Breast epithelium (tissue), 3 donors: ENCODE results near the gene GRIK3.

ENCODE experiments used
- CTCF ChIP-seq, 3 donors: fragments of 450-650 bp; IDR thresholded peaks; one replicate each; pipeline ENCODE4 v1.5.1; 2016 to 2017; ENCODE audit warnings: antibody characterized with exemption in 3 of 3, mild to moderate bottlenecking in 3 of 3, moderate library complexity in 3 of 3
- POLR2A ChIP-seq: fragments of 450-650 bp; IDR thresholded peaks from one replicate; pipeline ENCODE4 v1.6.1; 2016; ENCODE audit warnings: antibody characterized with exemption, mild to moderate bottlenecking, moderate library complexity
- POLR2AphosphoS5 ChIP-seq, 3 donors: sonication (generic); formaldehyde crosslinking; IDR thresholded peaks; one replicate each; pipeline ENCODE4 v1.6.1; 2017; ENCODE audit warnings: antibody characterized with exemption in 3 of 3

DNA sequence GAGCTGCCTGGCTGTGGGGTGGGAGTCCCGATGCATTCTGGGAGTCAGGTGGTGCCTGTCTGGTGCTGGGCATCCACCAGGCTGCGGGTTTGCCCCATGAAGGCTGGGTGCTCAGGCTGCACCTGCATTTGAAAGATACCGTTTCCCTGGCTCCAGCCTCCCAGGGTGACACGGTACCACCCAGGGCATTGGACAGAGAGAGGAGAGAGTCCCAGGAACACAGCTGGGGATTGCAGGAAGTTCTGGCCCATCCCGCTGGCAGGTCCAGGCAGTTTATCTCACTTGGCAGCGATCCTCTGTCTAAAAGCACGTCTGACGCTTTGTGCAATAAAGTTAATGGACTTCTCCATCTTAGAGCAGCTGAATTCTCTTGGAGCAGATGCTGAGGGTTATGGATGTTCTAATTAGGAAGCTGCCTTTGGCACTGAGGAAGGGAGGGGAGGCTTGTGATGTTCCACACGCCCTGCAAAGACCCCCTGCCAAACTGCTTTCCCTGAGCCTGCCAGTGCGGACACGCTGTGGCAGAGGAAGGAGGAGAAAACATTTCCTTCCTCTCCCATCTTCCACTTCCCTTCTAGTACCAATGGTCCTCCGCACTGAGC lies 246.9 kb downstream of the GRIK3 start:
- TF ChIP-seq POLR2A (no peak), POLR2AphosphoS5 (IDR thresholded peaks at IDR 0.05) (no peak), CTCF (IDR thresholded peaks at IDR 0.05) (no peak)
